Ascending aorta (tissue), 2 donors: ENCODE measurements around the gene USP14. TPM values are rescaled to one million over a fixed set of nuclear protein-coding genes. Genes with fewer than 3 reads are reported as not detected.

Experiments used
- DNase-seq, 2 donors: peaks; one replicate each; pipeline ENCODE4 v3.0.0-alpha.2; 2019; ENCODE audit warnings: low spot score in 2 of 2
- H3K27ac ChIP-seq, 2 donors: fragments of 200-600 bp; sonication (generic); one replicate each; pipeline ENCODE4 v1.5.1; 2016 to 2017; ENCODE audit warnings: mild to moderate bottlenecking in 1 of 2
- H3K27me3 ChIP-seq: fragments of 200-600 bp; sonication (generic); one replicate; pipeline ENCODE4 v1.5.1; 2017
- H3K36me3 ChIP-seq, 2 donors: fragments of 200-600 bp; sonication (generic); one replicate each; pipeline ENCODE4 v1.5.1; 2016
- H3K4me1 ChIP-seq, 2 donors: fragments of 200-600 bp; sonication (generic); one replicate each; pipeline ENCODE4 v1.5.1; 2016 to 2017; ENCODE audit warnings: mild to moderate bottlenecking in 1 of 2
- H3K4me3 ChIP-seq, 2 donors: fragments of 200-600 bp; sonication (generic); one replicate each; pipeline ENCODE4 v1.5.1; 2016 to 2017; ENCODE audit warnings: mild to moderate bottlenecking in 1 of 2
- H3K9me3 ChIP-seq, 2 donors: fragments of 200-600 bp; sonication (generic); one replicate each; pipeline ENCODE4 v1.5.1; 2016
- CTCF ChIP-seq, 3 experiments: fragments of 200-600 bp in 2 of 3; fragments of 450-650 bp in 1 of 3; sonication (generic) in 2 of 3; IDR thresholded peaks; one replicate each; pipeline ENCODE4 v1.5.1; 2016 to 2019; ENCODE audit warnings: antibody characterized with exemption in 3 of 3, mild to moderate bottlenecking in 1 of 3, moderate library complexity in 1 of 3
- intact Hi-C: fragments of 100-400 bp; cut with DNase I; formaldehyde crosslinking; loops from one replicate; pipeline ENCODE4 v1.15.1; 2023
- total RNA-seq: library from RNA; depleted of rRNA; stranded (reverse); fragments of >200 nt; gene quantifications from one replicate; pipeline ENCODE4 v1.1.0, GENCODE V29; 2016

The USP14 gene
- total RNA-seq, 1 donor from 2014 or later, result 9.7 TPM

- Histone ChIP-seq H3K4me1 (no peaks in the 10 kb centered on the region), H3K4me3 (no peak overlapping the region), H3K27me3 (no peaks in the 10 kb centered on the region), H3K36me3 (peaks cover 65 to 91% of the 10 kb centered on the region in 2 donors), H3K27ac (no peak overlapping the region), H3K9me3 (no peaks in the 10 kb centered on the region)
- DNase-seq, result no peak
- intact Hi-C loops, result no loop called here
- no peak for TF ChIP-seq CTCF (IDR thresholded peaks at IDR 0.05)
Measured at GRCh38 chr18:250685-251084, 92.3 kb downstream of the USP14 start.

- Histone ChIP-seq H3K27ac (no peak overlapping the region), H3K27me3 (no peaks in the 10 kb centered on the region), H3K9me3 (no peaks in the 10 kb centered on the region), H3K36me3 (peaks cover 66 to 91% of the 10 kb centered on the region in 2 donors), H3K4me3 (no peak overlapping the region), H3K4me1 (no peaks in the 10 kb centered on the region)
- intact Hi-C loops, result no loop called here
- TF ChIP-seq CTCF (IDR thresholded peaks at IDR 0.05), result no peak
- DNase-seq, result no peak
Measured at GRCh38 chr18:251572-251971, 93.2 kb downstream of the USP14 start.

- intact Hi-C loops, result no loop called here
- peaks cover 74 to 91% of the 10 kb centered on the region in 2 donors for H3K36me3 ChIP-seq
- DNase-seq, result no peak
- no peaks in the 10 kb centered on the region for H3K9me3 ChIP-seq
- H3K4me1 ChIP-seq, result no peaks in the 10 kb centered on the region
- no peak overlapping the region for H3K27ac ChIP-seq
- no peak overlapping the region for H3K4me3 ChIP-seq
- H3K27me3 ChIP-seq, result no peaks in the 10 kb centered on the region
- no peak for TF ChIP-seq CTCF (IDR thresholded peaks at IDR 0.05)
Measured at GRCh38 chr18:253121-253520, 94.8 kb downstream of the USP14 start.

GRCh38 chr18:255171-255570 is 96.8 kb downstream of the USP14 start:
- Histone ChIP-seq H3K36me3 (peaks cover 66 to 86% of the 10 kb centered on the region in 2 donors), H3K4me1 (no peaks in the 10 kb centered on the region), H3K4me3 (no peak overlapping the region), H3K27me3 (no peaks in the 10 kb centered on the region), H3K9me3 (no peaks in the 10 kb centered on the region), H3K27ac (no peak overlapping the region)
- intact Hi-C loops, result no loop called here
- TF ChIP-seq CTCF (IDR thresholded peaks at IDR 0.05), result no peak
- no peak for DNase-seq

GRCh38 chr18:260547-260946 is 102.2 kb downstream of the USP14 start:
- Histone ChIP-seq H3K4me1 (no peaks in the 10 kb centered on the region), H3K9me3 (no peaks in the 10 kb centered on the region), H3K36me3 (peaks cover 44 to 51% of the 10 kb centered on the region in 2 donors), H3K27me3 (no peaks in the 10 kb centered on the region), H3K27ac (no peak overlapping the region), H3K4me3 (no peak overlapping the region)
- no peak for DNase-seq
- intact Hi-C loops, result no loop called here
- no peak for TF ChIP-seq CTCF (IDR thresholded peaks at IDR 0.05)
